Fibroblast of lung (primary cell): ENCODE data around the gene RUFY3. TPM values are rescaled to one million over a fixed set of nuclear protein-coding genes. Genes with fewer than 3 reads are reported as not detected.
"Not testable (repeated sequence)": the region's sequence is repeated elsewhere in the genome, so short reads cannot be mapped to it uniquely, and the experiment has no call there.

Experiments
- DNase-seq, 2 donors: peaks; one replicate each; pipeline versions ENCODE4 v3.0.0 to v3.0.0-alpha.2; 2010; ENCODE audit warnings: low read depth in 2 of 2
- H2AFZ ChIP-seq: 2 replicates; pipeline ENCODE4 v1.5.1; 2012; ENCODE audit warnings: low read length, control low read depth, inconsistent platforms
- H3K27ac ChIP-seq: 2 replicates; pipeline ENCODE4 v1.5.1; 2011; ENCODE audit warnings: low read length, control low read depth; ENCODE audit not compliant: insufficient read depth
- H3K27me3 ChIP-seq: 2 replicates; pipeline ENCODE4 v1.5.1; 2011; ENCODE audit warnings: mild to moderate bottlenecking, low read length; ENCODE audit not compliant: control insufficient read depth, insufficient read depth
- H3K36me3 ChIP-seq: 2 replicates; pipeline ENCODE4 v1.5.1; 2011; ENCODE audit warnings: low read length; ENCODE audit not compliant: control insufficient read depth, insufficient read depth
- H3K4me1 ChIP-seq: 2 replicates; pipeline ENCODE4 v1.5.1; 2011; ENCODE audit warnings: low read length; ENCODE audit not compliant: control insufficient read depth, insufficient read depth; ENCODE audit errors: extremely low read depth
- H3K4me2 ChIP-seq: 2 replicates; pipeline ENCODE4 v1.5.1; 2011; ENCODE audit warnings: low read length, control low read depth; ENCODE audit not compliant: insufficient read depth; ENCODE audit errors: extremely low read depth
- H3K4me3 ChIP-seq, 4 experiments: fragments of 200-600 bp in 1 of 4; sonication (generic) in 1 of 4; replicated peaks in 1 of 4; 2 replicates each; pipeline ENCODE4 v1.5.1; 2011 to 2016; ENCODE audit warnings: low read length in 4 of 4, low read depth in 3 of 4, mild to moderate bottlenecking in 3 of 4, control low read depth in 2 of 4, inconsistent platforms in 1 of 4, mixed read lengths in 1 of 4; ENCODE audit not compliant: insufficient read depth in 1 of 4; ENCODE audit errors: control extremely low read depth in 1 of 4
- H3K79me2 ChIP-seq: 2 replicates; pipeline ENCODE4 v1.5.1; 2012; ENCODE audit warnings: mild to moderate bottlenecking, low read length, inconsistent platforms; ENCODE audit not compliant: control insufficient read depth, insufficient read depth
- H3K9ac ChIP-seq: 2 replicates; pipeline ENCODE4 v1.5.1; 2011; ENCODE audit warnings: mild to moderate bottlenecking, low read length, control low read depth; ENCODE audit not compliant: insufficient read depth
- H3K9me3 ChIP-seq: 2 replicates; pipeline ENCODE4 v1.5.1; 2012; ENCODE audit warnings: low read depth, low read length; ENCODE audit not compliant: control insufficient read depth, insufficient read depth
- H4K20me1 ChIP-seq: 2 replicates; pipeline ENCODE4 v1.5.1; 2011; ENCODE audit warnings: low read length; ENCODE audit not compliant: control insufficient read depth, insufficient read depth; ENCODE audit errors: extremely low read depth
- EZH2 ChIP-seq: IDR thresholded peaks from 2 replicates; pipeline ENCODE4 v1.5.1; 2012; ENCODE audit warnings: low read length, control low read depth, mild to moderate bottlenecking; ENCODE audit errors: missing control alignments
- polyA plus RNA-seq, 2 donors: library from polyadenylated mRNA; depleted of rRNA in 1 of 2; stranded (reverse) in 1 of 2; unstranded in 1 of 2; fragments of >200 nt; gene quantifications; 2 replicates each; pipeline ENCODE4 v1.2.1, GENCODE V29; 2011 to 2012; ENCODE audit warnings: missing spikeins in 1 of 2
- total RNA-seq: library from RNA; depleted of rRNA; stranded (reverse); fragments of >200 nt; gene quantifications from 2 replicates; pipeline ENCODE4 v1.2.1, GENCODE V29; 2014
- TF ChIP-seq, protein P1 (sequence below), 2 donors: IDR thresholded peaks in 1 of 2; conservative IDR thresholded peaks in 1 of 2; 1 replicate in 1 of 2; 2 replicates in 1 of 2; pipeline ENCODE4 v1.5.1; 2011 to 2012; ENCODE audit warnings: low read length in 2 of 2, control low read depth in 1 of 2, inconsistent platforms in 1 of 2, low read depth in 1 of 2, mild to moderate bottlenecking in 1 of 2

The RUFY3 gene
- total and polyA plus RNA-seq, 2 donors (not counting 1 experiment from before 2014, with no cell fraction given): 36.3 to 97.8 TPM

GRCh38 chr4:70681704-70682103 lies 40.1 kb upstream of the RUFY3 start:
- Histone ChIP-seq H3K4me2 (no peak overlapping the region), H3K36me3 (no peaks in the 10 kb centered on the region), H3K27me3 (no peaks in the 10 kb centered on the region), H3K27ac (no peak overlapping the region), H3K9me3 (no peaks in the 10 kb centered on the region), H4K20me1 (no peaks in the 10 kb centered on the region), H2AFZ (no peak overlapping the region), H3K9ac (no peak overlapping the region), H3K4me3 (no peak overlapping the region), H3K4me1 (peaks cover 2% of the 10 kb centered on the region), H3K79me2 (no peaks in the 10 kb centered on the region)
- TF ChIP-seq, protein P1, sequence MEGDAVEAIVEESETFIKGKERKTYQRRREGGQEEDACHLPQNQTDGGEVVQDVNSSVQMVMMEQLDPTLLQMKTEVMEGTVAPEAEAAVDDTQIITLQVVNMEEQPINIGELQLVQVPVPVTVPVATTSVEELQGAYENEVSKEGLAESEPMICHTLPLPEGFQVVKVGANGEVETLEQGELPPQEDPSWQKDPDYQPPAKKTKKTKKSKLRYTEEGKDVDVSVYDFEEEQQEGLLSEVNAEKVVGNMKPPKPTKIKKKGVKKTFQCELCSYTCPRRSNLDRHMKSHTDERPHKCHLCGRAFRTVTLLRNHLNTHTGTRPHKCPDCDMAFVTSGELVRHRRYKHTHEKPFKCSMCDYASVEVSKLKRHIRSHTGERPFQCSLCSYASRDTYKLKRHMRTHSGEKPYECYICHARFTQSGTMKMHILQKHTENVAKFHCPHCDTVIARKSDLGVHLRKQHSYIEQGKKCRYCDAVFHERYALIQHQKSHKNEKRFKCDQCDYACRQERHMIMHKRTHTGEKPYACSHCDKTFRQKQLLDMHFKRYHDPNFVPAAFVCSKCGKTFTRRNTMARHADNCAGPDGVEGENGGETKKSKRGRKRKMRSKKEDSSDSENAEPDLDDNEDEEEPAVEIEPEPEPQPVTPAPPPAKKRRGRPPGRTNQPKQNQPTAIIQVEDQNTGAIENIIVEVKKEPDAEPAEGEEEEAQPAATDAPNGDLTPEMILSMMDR (conservative IDR thresholded peaks at IDR 0.05 in 1 of 2, IDR thresholded peaks at IDR 0.05 in 1 of 2; ENCODE audit: low read depth in 1 of 2, low read length in 2 of 2): no peak
- TF ChIP-seq EZH2: no peak
- DNase-seq: no peak

DNA sequence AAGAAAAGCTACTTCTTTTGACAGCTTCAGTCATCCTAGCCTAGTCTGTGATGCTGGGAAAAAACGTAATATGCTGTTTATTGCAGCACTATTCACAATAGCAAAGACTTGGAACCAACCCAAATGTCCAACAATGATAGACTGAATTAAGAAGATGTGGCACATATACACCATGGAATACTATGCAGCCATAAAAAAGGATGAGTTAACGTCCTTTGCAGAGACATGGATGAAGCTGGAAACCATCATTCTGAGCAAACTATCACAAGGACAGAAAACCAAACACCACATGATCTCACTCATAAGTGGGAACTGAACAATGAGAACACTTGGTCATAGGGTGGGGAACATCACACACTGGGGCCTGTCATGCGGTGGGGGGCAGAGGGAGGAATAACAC lies 39.6 kb upstream of the RUFY3 start:
- DNase-seq, H3K27me3 ChIP-seq, H3K27ac ChIP-seq, H3K9ac ChIP-seq, H3K9me3 ChIP-seq, H3K4me1 ChIP-seq, H3K4me3 ChIP-seq, H3K36me3 ChIP-seq, H3K79me2 ChIP-seq, H4K20me1 ChIP-seq, H2AFZ ChIP-seq, H3K4me2 ChIP-seq: not testable (repeated sequence)

DNA sequence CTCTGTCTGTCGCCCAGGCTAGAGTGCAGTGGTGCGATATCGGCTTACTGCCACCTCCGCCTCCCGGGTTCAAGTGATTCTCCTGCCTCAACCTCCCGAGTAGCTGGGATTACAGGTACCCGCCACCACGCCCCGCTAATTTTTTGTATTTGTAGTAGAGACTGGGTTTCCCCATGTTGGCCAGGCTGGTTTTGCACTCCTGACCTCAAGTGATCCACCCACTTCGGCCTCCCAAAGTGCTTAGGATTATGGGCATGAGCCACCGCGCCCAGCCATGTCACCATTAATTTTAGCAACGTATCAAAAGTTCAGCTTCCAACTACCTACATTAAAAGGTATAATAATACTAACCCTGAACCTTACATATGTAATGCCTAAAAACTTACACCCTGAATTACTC lies 34.4 kb upstream of the RUFY3 start:
- no peak for TF ChIP-seq EZH2
- TF ChIP-seq, protein P1 (conservative IDR thresholded peaks at IDR 0.05 in 1 of 2, IDR thresholded peaks at IDR 0.05 in 1 of 2; ENCODE audit: low read depth in 1 of 2, low read length in 2 of 2): no peak
- Histone ChIP-seq H4K20me1 (no peaks in the 10 kb centered on the region), H3K27me3 (no peaks in the 10 kb centered on the region), H3K9me3 (no peaks in the 10 kb centered on the region), H2AFZ (peak overlapping the region; percentile 94), H3K4me1 (peaks cover 8% of the 10 kb centered on the region), H3K79me2 (peaks cover 37% of the 10 kb centered on the region), H3K4me3 (peak overlapping the region; percentile 46 to 93 (median 74)), H3K36me3 (no peaks in the 10 kb centered on the region), H3K27ac (peak overlapping the region; percentile 86), H3K9ac (peak overlapping the region; percentile 72), H3K4me2 (peak overlapping the region; percentile 97)
- no peak for DNase-seq
